Neural progenitor cell (in vitro differentiated cells): ENCODE data around the gene FAM131A. TPM values are rescaled to one million over a fixed set of nuclear protein-coding genes. Genes with fewer than 3 reads are reported as not detected.

ENCODE experiments used
- DNase-seq: peaks from one replicate; pipeline ENCODE4 v3.0.0-alpha.2; 2016; ENCODE audit warnings: low spot score
- H2AFZ ChIP-seq: fragments of 200-600 bp; sonication (generic); replicated peaks from 2 replicates; pipeline ENCODE4 v1.6.1; 2016; ENCODE audit warnings: antibody characterized with exemption
- H3F3A ChIP-seq: fragments of 200-600 bp; sonication (generic); 2 replicates; pipeline ENCODE4 v1.6.1; 2016; ENCODE audit warnings: antibody characterized with exemption, low read depth
- H3K27ac ChIP-seq: fragments of 200-600 bp; sonication (generic); 2 replicates; pipeline ENCODE4 v1.5.1; 2016; ENCODE audit warnings: mild to moderate bottlenecking
- H3K27me3 ChIP-seq: fragments of 200-600 bp; sonication (generic); 2 replicates; pipeline ENCODE4 v1.6.1; 2016; ENCODE audit warnings: mild to moderate bottlenecking, moderate library complexity
- H3K36me3 ChIP-seq: fragments of 200-600 bp; sonication (generic); 2 replicates; pipeline ENCODE4 v1.5.1; 2016
- H3K4me1 ChIP-seq: fragments of 200-600 bp; sonication (generic); 2 replicates; pipeline ENCODE4 v1.6.1; 2016; ENCODE audit warnings: mixed run types
- H3K4me2 ChIP-seq: fragments of 200-600 bp; sonication (generic); 2 replicates; pipeline ENCODE4 v1.6.1; 2016
- H3K4me3 ChIP-seq: fragments of 200-600 bp; sonication (generic); 2 replicates; pipeline ENCODE4 v1.5.1; 2016
- H3K79me2 ChIP-seq: fragments of 200-600 bp; sonication (generic); 2 replicates; pipeline ENCODE4 v1.6.1; 2016; ENCODE audit warnings: low read depth
- H3K9ac ChIP-seq: fragments of 200-600 bp; sonication (generic); 2 replicates; pipeline ENCODE4 v1.6.1; 2016
- H3K9me3 ChIP-seq: fragments of 200-600 bp; sonication (generic); 2 replicates; pipeline ENCODE4 v1.5.1; 2016; ENCODE audit warnings: low read depth
- H4K20me1 ChIP-seq: fragments of 200-600 bp; sonication (generic); 2 replicates; pipeline ENCODE4 v1.6.1; 2016; ENCODE audit warnings: low read depth
- H3K27ac Mint-ChIP-seq: 3 replicates; pipeline ENCODE4 v1.8.0; 2021; ENCODE audit warnings: mixed read lengths
- H3K27me3 Mint-ChIP-seq: 2 replicates; pipeline ENCODE4 v1.8.0; 2022; ENCODE audit warnings: low read depth, mild to moderate bottlenecking, inconsistent platforms, moderate library complexity, mixed read lengths; ENCODE audit not compliant: insufficient read depth
- H3K36me3 Mint-ChIP-seq: 3 replicates; pipeline ENCODE4 v1.8.0; 2021; ENCODE audit warnings: mixed read lengths
- H3K4me1 Mint-ChIP-seq: 3 replicates; pipeline ENCODE4 v1.8.0; 2021; ENCODE audit warnings: mixed read lengths
- H3K4me3 Mint-ChIP-seq: 3 replicates; pipeline ENCODE4 v1.8.0; 2021; ENCODE audit warnings: mild to moderate bottlenecking, moderate library complexity, mixed read lengths
- H3K9me3 Mint-ChIP-seq: 3 replicates; pipeline ENCODE4 v1.8.0; 2020; ENCODE audit warnings: mixed read lengths
- EZH2 ChIP-seq: fragments of 200-600 bp; sonication (generic); IDR thresholded peaks from 2 replicates; pipeline ENCODE4 v1.6.1; 2017; ENCODE audit warnings: antibody characterized with exemption, mild to moderate bottlenecking, moderate library complexity
- EZH2phosphoT487 ChIP-seq: fragments of 200-600 bp; sonication (generic); IDR thresholded peaks from 2 replicates; pipeline ENCODE4 v1.6.1; 2017; ENCODE audit warnings: antibody characterized with exemption
- total RNA-seq: library from RNA; depleted of rRNA; stranded (reverse); fragments of >200 nt; gene quantifications from 2 replicates; pipeline ENCODE4 v1.2.3, GENCODE V29; 2015; ENCODE audit warnings: low replicate concordance
- TF ChIP-seq, protein P1 (sequence below): fragments of 200-600 bp; sonication (generic); IDR thresholded peaks from 2 replicates; pipeline ENCODE4 v1.5.1; 2017; ENCODE audit warnings: antibody characterized with exemption, mild to moderate bottlenecking

Gene FAM131A
- total RNA-seq, 1 donor from 2014 or later = 17.2 TPM

DNA sequence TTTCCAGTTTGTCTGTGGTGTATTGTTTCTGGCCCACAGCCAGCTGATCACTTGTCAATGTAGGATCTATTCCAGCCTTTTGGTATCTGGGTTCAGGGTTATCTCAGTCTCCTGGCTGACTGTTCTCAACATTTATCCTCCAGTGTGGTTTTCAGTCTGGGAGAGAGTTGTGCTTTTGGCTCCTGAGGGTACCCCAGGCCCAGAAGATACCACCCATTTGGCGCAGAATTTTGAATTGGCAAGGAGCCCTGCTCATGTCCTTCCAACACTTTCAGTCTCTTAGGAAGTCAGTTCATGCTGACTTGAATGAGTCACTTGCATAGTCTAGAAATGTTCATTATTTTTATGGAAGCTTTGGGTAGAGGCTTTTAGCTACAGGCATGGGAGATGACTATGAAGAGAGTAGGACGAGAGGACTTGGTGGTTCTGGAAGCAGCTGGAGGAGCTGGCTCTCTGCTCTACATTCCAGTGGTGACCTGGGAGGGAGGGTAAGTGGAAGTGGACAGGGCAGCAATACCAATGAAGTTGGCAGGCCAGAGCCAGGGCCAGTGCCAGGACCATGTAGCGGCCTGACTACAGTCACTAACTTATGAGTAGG is 31.3 kb downstream of the FAM131A start:
- Histone ChIP-seq H3K4me2 (no peak overlapping the region), H3K27me3 (no peaks in the 10 kb centered on the region), H3K27ac (no peak overlapping the region), H4K20me1 (peaks cover 42% of the 10 kb centered on the region), H2AFZ (no peak overlapping the region), H3K79me2 (peaks cover 21% of the 10 kb centered on the region), H3K9me3 (no peaks in the 10 kb centered on the region), H3K4me3 (no peak overlapping the region), H3K36me3 (peaks cover 7% of the 10 kb centered on the region), H3K9ac (no peak overlapping the region), H3F3A (peaks cover 33% of the 10 kb centered on the region), H3K4me1 (peaks cover 3% of the 10 kb centered on the region)
- H3K4me3 Mint-ChIP-seq = no peak overlapping the region
- DNase-seq = no peak
- peaks cover 33% of the 10 kb centered on the region for H3K36me3 Mint-ChIP-seq
- TF ChIP-seq, protein P1, sequence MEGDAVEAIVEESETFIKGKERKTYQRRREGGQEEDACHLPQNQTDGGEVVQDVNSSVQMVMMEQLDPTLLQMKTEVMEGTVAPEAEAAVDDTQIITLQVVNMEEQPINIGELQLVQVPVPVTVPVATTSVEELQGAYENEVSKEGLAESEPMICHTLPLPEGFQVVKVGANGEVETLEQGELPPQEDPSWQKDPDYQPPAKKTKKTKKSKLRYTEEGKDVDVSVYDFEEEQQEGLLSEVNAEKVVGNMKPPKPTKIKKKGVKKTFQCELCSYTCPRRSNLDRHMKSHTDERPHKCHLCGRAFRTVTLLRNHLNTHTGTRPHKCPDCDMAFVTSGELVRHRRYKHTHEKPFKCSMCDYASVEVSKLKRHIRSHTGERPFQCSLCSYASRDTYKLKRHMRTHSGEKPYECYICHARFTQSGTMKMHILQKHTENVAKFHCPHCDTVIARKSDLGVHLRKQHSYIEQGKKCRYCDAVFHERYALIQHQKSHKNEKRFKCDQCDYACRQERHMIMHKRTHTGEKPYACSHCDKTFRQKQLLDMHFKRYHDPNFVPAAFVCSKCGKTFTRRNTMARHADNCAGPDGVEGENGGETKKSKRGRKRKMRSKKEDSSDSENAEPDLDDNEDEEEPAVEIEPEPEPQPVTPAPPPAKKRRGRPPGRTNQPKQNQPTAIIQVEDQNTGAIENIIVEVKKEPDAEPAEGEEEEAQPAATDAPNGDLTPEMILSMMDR = no peak
- peaks cover 13% of the 10 kb centered on the region for H3K27me3 Mint-ChIP-seq
- no peak overlapping the region for H3K27ac Mint-ChIP-seq
- H3K9me3 Mint-ChIP-seq = no peaks in the 10 kb centered on the region
- peaks cover 26% of the 10 kb centered on the region for H3K4me1 Mint-ChIP-seq

DNA sequence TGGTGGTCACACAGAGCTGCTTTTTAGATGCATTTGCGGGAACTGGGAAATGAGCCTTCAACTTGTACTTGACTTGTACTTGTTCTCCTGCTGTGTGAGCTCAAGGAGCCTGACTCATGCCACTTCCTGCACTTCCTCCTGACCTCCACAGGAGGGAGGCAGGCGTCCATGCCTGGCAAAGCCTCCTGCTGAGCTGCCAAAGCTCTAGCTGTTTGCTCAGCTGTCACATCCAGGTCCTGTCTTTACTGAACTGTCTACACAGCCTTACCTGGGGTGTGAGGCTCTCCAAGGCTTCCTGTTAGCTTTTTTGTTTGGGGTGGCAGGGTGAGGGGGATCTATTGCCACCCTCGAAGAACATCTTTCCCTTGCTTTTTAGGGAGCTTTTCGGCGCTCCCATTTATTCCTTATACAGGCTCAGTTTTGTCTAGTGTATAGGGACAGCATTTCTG is 34.2 kb downstream of the FAM131A start:
- H3K27me3 ChIP-seq = no peaks in the 10 kb centered on the region
- Mint-ChIP-seq H3K4me3 (no peak overlapping the region), H3K4me1 (peaks cover 15% of the 10 kb centered on the region), H3K36me3 (peaks cover 18% of the 10 kb centered on the region), H3K9me3 (no peaks in the 10 kb centered on the region), H3K27ac (no peak overlapping the region), H3K27me3 (peaks cover 19% of the 10 kb centered on the region)
- no peak for TF ChIP-seq EZH2phosphoT487
- TF ChIP-seq, protein P1 = peak; percentile 79
- H3K36me3 ChIP-seq = no peaks in the 10 kb centered on the region
- H2AFZ ChIP-seq = no peak overlapping the region
- H3K27ac ChIP-seq = no peak overlapping the region
- no peak overlapping the region for H3K4me3 ChIP-seq
- H3K4me2 ChIP-seq = no peak overlapping the region
- no peaks in the 10 kb centered on the region for H3K9me3 ChIP-seq
- H3K9ac ChIP-seq = no peak overlapping the region
- no peaks in the 10 kb centered on the region for H3K79me2 ChIP-seq
- H3F3A ChIP-seq = peaks cover 32% of the 10 kb centered on the region
- H3K4me1 ChIP-seq = no peaks in the 10 kb centered on the region
- DNase-seq = peak; percentile 86
- H4K20me1 ChIP-seq = peaks cover 38% of the 10 kb centered on the region

DNA sequence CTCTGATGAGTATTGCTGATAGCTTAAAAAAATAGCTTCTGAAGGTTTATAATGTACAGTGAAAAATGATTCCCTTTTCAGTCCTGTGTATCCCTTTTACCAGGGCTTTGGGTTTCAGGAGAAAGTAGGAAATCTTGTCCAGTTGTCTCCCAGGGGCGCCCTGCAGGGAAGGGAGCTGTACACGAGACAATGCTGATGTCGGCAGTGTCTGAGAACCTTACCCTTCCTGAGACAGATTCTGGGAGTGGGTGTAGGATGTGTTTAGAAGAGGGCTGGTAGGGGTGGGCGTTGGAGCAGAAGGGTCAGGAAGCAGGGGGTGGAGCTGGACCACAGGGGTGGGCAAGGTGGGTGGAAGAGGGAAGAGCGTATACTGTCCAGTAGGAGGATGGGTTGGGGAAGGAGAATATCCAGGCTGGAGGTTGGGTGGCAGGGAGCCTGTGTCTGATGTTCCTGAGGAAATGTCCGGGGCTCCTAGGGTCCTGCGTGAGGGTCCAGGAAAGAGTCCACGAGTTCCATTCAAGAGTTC is 35.0 kb downstream of the FAM131A start:
- peaks cover 10% of the 10 kb centered on the region for H3K36me3 Mint-ChIP-seq
- DNase-seq = no peak

More for the DNA sequence above, 35.0 kb downstream of the FAM131A start:
- H3K27me3 ChIP-seq = no peaks in the 10 kb centered on the region
- no peak overlapping the region for H3K27ac ChIP-seq
- no peaks in the 10 kb centered on the region for H3K36me3 ChIP-seq
- no peak overlapping the region for H3K9ac ChIP-seq
- H4K20me1 ChIP-seq = peaks cover 38% of the 10 kb centered on the region
- H3K9me3 ChIP-seq = no peaks in the 10 kb centered on the region
- Mint-ChIP-seq H3K27me3 (peaks cover 25% of the 10 kb centered on the region), H3K9me3 (no peaks in the 10 kb centered on the region), H3K27ac (no peak overlapping the region), H3K4me1 (peaks cover 16% of the 10 kb centered on the region), H3K4me3 (no peak overlapping the region)
- H2AFZ ChIP-seq = no peak overlapping the region
- TF ChIP-seq EZH2 = no peak
- TF ChIP-seq EZH2phosphoT487 = no peak
- TF ChIP-seq, protein P1 = no peak
- peaks cover 32% of the 10 kb centered on the region for H3F3A ChIP-seq
- peaks cover 4% of the 10 kb centered on the region for H3K4me1 ChIP-seq
- H3K79me2 ChIP-seq = no peaks in the 10 kb centered on the region
- no peak overlapping the region for H3K4me3 ChIP-seq
- no peak overlapping the region for H3K4me2 ChIP-seq
